Activated B cell treated with CpG ODN at 0.5 μM for 24 hours (primary cell): ENCODE results near the gene MPG. TPM values are rescaled to one million over a fixed set of nuclear protein-coding genes. Genes with fewer than 3 reads are reported as not detected.
"Not testable (repeated sequence)": the region's sequence is repeated elsewhere in the genome, so short reads cannot be mapped to it uniquely, and the experiment has no call there.

ENCODE experiments used
- ATAC-seq: fragments of 200-7000 bp; cut with Tn5 transposase; one replicate; pipeline ENCODE4 v1.10.0; 2021; ENCODE audit warnings: low read depth, mild to moderate bottlenecking, moderate library complexity
- CTCF ChIA-PET: fragments of 350-600 bp; sonication (Branson Sonifier 250); formaldehyde crosslinking; loops from one replicate; lab custom pipeline; 2021; ENCODE audit warnings: antibody characterized with exemption; lab: Charles Lee
- POLR2A ChIA-PET: fragments of 350-600 bp; sonication (Branson Sonifier 250); formaldehyde crosslinking; loops from one replicate; lab custom pipeline; 2021; ENCODE audit warnings: antibody characterized with exemption; lab: Charles Lee
- DNase-seq: peaks from one replicate; pipeline ENCODE4 v3.0.0; 2022
- H3K27ac Mint-ChIP-seq: one replicate; pipeline ENCODE4 v1.8.0; 2020; ENCODE audit warnings: mixed read lengths
- H3K27me3 Mint-ChIP-seq: one replicate; pipeline ENCODE4 v1.8.0; 2021; ENCODE audit warnings: mixed read lengths
- H3K36me3 Mint-ChIP-seq: one replicate; pipeline ENCODE4 v1.8.0; 2021; ENCODE audit warnings: low read depth, mixed read lengths
- H3K4me1 Mint-ChIP-seq: one replicate; pipeline ENCODE4 v1.8.0; 2021; ENCODE audit warnings: mixed read lengths
- H3K4me3 Mint-ChIP-seq: one replicate; pipeline ENCODE4 v1.8.0; 2020; ENCODE audit warnings: mild to moderate bottlenecking, mixed read lengths
- H3K9me3 Mint-ChIP-seq: one replicate; pipeline ENCODE4 v1.8.0; 2020; ENCODE audit warnings: mixed read lengths
- CTCF ChIP-seq: fragments of 200-600 bp; IDR thresholded peaks from one replicate; pipeline ENCODE4 v1.8.0; 2022; ENCODE audit warnings: antibody characterized with exemption, mild to moderate bottlenecking
- intact Hi-C: fragments of 100-400 bp; cut with micrococcal nuclease; formaldehyde crosslinking; loops from one replicate; pipeline ENCODE4 v1.15.1; 2024
- total RNA-seq: library from RNA; stranded (reverse); gene quantifications from 2 replicates; pipeline ENCODE4 v1.2.3, GENCODE V29; 2022

Gene MPG
- 51.7 and 53.6 TPM in 2 replicates for total RNA-seq

- Mint-ChIP-seq H3K27me3 (peaks cover 9% of the 10 kb centered on the region), H3K27ac (peak within 1 kb of the TSS; percentile 88), H3K4me3 (peak within 1 kb of the TSS; percentile 91), H3K9me3 (no peaks in the 10 kb centered on the region), H3K36me3 (peaks cover 16% of the 10 kb centered on the region), H3K4me1 (peaks cover 35% of the 10 kb centered on the region)
- ATAC-seq (peak; percentile 88), DNase-seq (peak; percentile 86)
- POLR2A ChIA-PET = interaction anchor here (0.8 to 2.6 kb wide), 8 partner anchors 12 to 284 kb away, joined by 3 to 16 read pairs (median 4); partner anchors contain the start of genes NPRL3, POLR3K and SNRNP25
- intact Hi-C loops = loop anchor here (1.0 to 2.0 kb wide), 3 partner anchors 13 to 61 kb away; partner anchors contain the start of genes NPRL3, POLR3K and SNRNP25
- CTCF ChIA-PET = interaction anchor here (1.4 to 3.2 kb wide), 2 partner anchors 12 to 19 kb away, joined by 12 to 19 read pairs; no protein-coding TSS in a partner anchor
- no peak for TF ChIP-seq CTCF
Observed at GRCh38 chr16:77807-78443, at the start of gene MPG. TSS of gene MPG (plus strand) at chr16:78225. CDS start at chr16:78310, 85 bp downstream.

GRCh38 chr16:30627-31026, 47.4 kb upstream of the MPG start:
- CTCF ChIA-PET, H3K4me3 Mint-ChIP-seq: not testable (repeated sequence)
- peaks cover 32% of the 10 kb centered on the region for H3K4me1 Mint-ChIP-seq

GRCh38 chr16:33154-33876, 44.7 kb upstream of the MPG start:
- H3K36me3 Mint-ChIP-seq, DNase-seq, intact Hi-C loops, H3K9me3 Mint-ChIP-seq, ATAC-seq, H3K27me3 Mint-ChIP-seq, CTCF ChIA-PET: not testable (repeated sequence)
- H3K27ac Mint-ChIP-seq = peak overlapping the region; percentile 61
- H3K4me3 Mint-ChIP-seq = peak overlapping the region; percentile 68
- POLR2A ChIA-PET = interaction anchor here (0.6 to 2.3 kb wide), 2 partner anchors 20 to 24 kb away, joined by 7 to 23 read pairs; partner anchors contain the start of genes POLR3K and SNRNP25
- H3K4me1 Mint-ChIP-seq = peaks cover 59% of the 10 kb centered on the region

More at GRCh38 chr16:30627-31026, 47.4 kb upstream of the MPG start:
- H3K27me3 Mint-ChIP-seq, ATAC-seq, POLR2A ChIA-PET, DNase-seq, H3K36me3 Mint-ChIP-seq, H3K9me3 Mint-ChIP-seq, intact Hi-C loops: not testable (repeated sequence)
- H3K27ac Mint-ChIP-seq = peak overlapping the region; percentile 50

GRCh38 chr16:33877-34647, 44.0 kb upstream of the MPG start:
- peaks cover 66% of the 10 kb centered on the region for H3K4me1 Mint-ChIP-seq
- no peak for ATAC-seq

GRCh38 chr16:34648-34987, 43.4 kb upstream of the MPG start:
- CTCF ChIA-PET = no interaction called here
- H3K27ac Mint-ChIP-seq = peak overlapping the region; percentile 95

More at GRCh38 chr16:33877-34647, 44.0 kb upstream of the MPG start:
- intact Hi-C loops = no loop called here
- Mint-ChIP-seq H3K9me3 (no peaks in the 10 kb centered on the region), H3K36me3 (no peaks in the 10 kb centered on the region), H3K4me3 (peak overlapping the region; percentile 68), H3K27ac (peak overlapping the region; percentile 95), H3K27me3 (no peaks in the 10 kb centered on the region)
- POLR2A ChIA-PET = interaction anchor here (0.5 to 2.3 kb wide), 3 partner anchors 9 to 23 kb away, joined by 3 to 23 read pairs (median 7); partner anchors contain the start of genes POLR3K and SNRNP25
- no peak for TF ChIP-seq CTCF
- no peak for DNase-seq
- CTCF ChIA-PET = no interaction called here

More at GRCh38 chr16:34648-34987, 43.4 kb upstream of the MPG start:
- no peaks in the 10 kb centered on the region for H3K36me3 Mint-ChIP-seq
- ATAC-seq = peak; percentile 4
- TF ChIP-seq CTCF = no peak
- H3K4me3 Mint-ChIP-seq = peak overlapping the region; percentile 68
- intact Hi-C loops = no loop called here
- H3K27me3 Mint-ChIP-seq = no peaks in the 10 kb centered on the region
- no peak for DNase-seq
- peaks cover 72% of the 10 kb centered on the region for H3K4me1 Mint-ChIP-seq
- POLR2A ChIA-PET = interaction anchor here (0.5 to 2.3 kb wide), 2 partner anchors 10 to 19 kb away, joined by 3 to 23 read pairs; partner anchors contain the start of genes POLR3K and SNRNP25
- H3K9me3 Mint-ChIP-seq = no peaks in the 10 kb centered on the region
